ENCODE data around the gene ARID1B.
"Not testable (repeated sequence)": the region's sequence is repeated elsewhere in the genome, so short reads cannot be mapped to it uniquely, and the experiment has no call there.

DNA sequence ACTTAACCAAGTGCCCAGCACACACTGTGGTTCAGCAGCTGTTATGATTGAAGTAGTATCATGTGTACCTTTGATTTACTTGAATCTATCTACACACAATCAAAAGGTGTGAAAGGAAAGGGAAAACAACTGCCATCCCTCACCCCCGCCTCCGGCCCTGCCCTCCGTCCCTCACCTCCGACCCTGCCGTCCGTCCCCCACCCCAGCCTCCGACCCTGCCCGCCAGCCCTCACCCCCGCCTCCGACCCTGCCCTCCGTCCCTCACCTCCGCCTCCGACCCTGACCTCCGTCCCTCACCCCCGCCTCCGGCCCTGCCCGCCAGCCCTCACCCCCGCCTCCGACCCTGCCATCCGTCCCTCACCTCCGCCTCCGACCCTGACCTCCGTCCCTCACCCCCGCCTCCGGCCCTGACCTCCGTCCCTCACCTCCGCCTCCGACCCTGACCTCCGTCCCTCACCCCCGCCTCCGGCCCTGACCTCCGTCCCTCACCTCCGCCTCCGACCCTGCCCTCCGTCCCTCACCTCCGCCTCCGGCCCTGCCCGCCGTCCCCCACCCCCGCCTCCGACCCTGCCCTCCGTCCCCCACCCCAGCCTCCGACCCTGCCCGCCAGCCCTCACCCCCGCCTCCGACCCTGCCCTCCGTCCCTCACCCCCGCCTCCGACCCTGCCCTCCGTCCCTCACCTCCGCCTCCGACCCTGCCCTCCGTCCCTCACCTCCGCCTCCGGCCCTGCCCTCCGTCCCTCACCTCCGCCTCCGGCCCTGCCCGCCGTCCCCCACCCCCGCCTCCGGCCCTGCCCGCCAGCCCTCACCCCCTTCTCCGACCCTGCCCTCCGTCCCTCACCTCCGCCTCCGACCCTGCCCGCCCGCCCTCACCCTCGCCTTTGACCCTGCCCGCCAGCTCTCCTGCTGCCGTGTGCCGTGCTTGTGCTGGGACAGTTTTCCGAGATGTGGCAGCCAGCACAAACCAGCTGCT is 370.2 kb downstream of the ARID1B start:
- TF ChIP-seq, protein P1, sequence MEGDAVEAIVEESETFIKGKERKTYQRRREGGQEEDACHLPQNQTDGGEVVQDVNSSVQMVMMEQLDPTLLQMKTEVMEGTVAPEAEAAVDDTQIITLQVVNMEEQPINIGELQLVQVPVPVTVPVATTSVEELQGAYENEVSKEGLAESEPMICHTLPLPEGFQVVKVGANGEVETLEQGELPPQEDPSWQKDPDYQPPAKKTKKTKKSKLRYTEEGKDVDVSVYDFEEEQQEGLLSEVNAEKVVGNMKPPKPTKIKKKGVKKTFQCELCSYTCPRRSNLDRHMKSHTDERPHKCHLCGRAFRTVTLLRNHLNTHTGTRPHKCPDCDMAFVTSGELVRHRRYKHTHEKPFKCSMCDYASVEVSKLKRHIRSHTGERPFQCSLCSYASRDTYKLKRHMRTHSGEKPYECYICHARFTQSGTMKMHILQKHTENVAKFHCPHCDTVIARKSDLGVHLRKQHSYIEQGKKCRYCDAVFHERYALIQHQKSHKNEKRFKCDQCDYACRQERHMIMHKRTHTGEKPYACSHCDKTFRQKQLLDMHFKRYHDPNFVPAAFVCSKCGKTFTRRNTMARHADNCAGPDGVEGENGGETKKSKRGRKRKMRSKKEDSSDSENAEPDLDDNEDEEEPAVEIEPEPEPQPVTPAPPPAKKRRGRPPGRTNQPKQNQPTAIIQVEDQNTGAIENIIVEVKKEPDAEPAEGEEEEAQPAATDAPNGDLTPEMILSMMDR (IDR thresholded peaks at IDR 0.05 in 2 of 3, conservative IDR thresholded peaks at IDR 0.05 in 1 of 3; ENCODE audit: insufficient read depth in 2 of 3, low read depth in 1 of 3, low read length in 3 of 3) = not testable (repeated sequence)
- not testable (repeated sequence) for TF ChIP-seq ZNF644 (tag; IDR thresholded peaks at IDR 0.05; ENCODE audit: low read depth); EP300 (IDR thresholded peaks at IDR 0.05; ENCODE audit: low read length); USF1 (CRISPR knock-in tag; IDR thresholded peaks at IDR 0.05); NRF1 (conservative IDR thresholded peaks at IDR 0.05 in 1 of 2, IDR thresholded peaks at IDR 0.05 in 1 of 2)
